RWPE1 (cell line): ENCODE data around the gene FBLN1.

ENCODE experiments used
- CTCF ChIA-PET: fragments of 350-600 bp; sonication (Branson Sonifier 250); formaldehyde crosslinking; extraction: SDS; loops from one replicate; lab custom pipeline; 2021; lab: Yijun Ruan, JAX
- POLR2A ChIA-PET: fragments of 400-600 bp; formaldehyde crosslinking; extraction: SDS; loops from one replicate; lab custom pipeline; 2020; ENCODE audit warnings: antibody characterized with exemption; ENCODE audit not compliant: low non-redundant PET; lab: Yijun Ruan, JAX
- DNase-seq: peaks from one replicate; pipeline ENCODE4 v3.0.0; 2012; ENCODE audit warnings: low spot score
- H3K27ac ChIP-seq: fragments of 450-650 bp; 2 replicates; pipeline ENCODE4 v1.5.1; 2017
- TF ChIP-seq, protein P1 (sequence below): fragments of 450-650 bp; conservative IDR thresholded peaks from 2 replicates; pipeline ENCODE4 v1.5.1; 2017; ENCODE audit warnings: low read depth, mild to moderate bottlenecking

Gene FBLN1

DNA sequence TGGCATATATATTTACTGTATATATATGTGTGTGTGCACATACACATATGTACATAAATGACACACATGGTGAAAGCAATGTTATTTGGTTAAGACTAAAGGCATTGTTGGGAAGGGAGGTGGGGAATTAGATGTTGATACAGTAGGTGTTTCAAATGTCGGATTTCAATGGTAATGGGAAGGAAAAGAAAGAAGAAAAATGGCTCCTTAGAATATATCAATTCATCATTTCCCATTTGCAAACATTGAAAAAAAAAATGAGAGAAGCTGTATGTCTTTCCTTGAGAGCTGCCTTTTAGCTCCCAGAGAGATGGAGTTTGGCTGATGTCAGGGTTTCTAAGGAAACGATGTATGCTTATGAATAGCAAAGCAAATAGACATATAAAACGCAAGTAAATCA is 135.5 kb downstream of the FBLN1 start:
- DNase-seq, result no peak
- no peak overlapping the region for H3K27ac ChIP-seq
- TF ChIP-seq, protein P1, sequence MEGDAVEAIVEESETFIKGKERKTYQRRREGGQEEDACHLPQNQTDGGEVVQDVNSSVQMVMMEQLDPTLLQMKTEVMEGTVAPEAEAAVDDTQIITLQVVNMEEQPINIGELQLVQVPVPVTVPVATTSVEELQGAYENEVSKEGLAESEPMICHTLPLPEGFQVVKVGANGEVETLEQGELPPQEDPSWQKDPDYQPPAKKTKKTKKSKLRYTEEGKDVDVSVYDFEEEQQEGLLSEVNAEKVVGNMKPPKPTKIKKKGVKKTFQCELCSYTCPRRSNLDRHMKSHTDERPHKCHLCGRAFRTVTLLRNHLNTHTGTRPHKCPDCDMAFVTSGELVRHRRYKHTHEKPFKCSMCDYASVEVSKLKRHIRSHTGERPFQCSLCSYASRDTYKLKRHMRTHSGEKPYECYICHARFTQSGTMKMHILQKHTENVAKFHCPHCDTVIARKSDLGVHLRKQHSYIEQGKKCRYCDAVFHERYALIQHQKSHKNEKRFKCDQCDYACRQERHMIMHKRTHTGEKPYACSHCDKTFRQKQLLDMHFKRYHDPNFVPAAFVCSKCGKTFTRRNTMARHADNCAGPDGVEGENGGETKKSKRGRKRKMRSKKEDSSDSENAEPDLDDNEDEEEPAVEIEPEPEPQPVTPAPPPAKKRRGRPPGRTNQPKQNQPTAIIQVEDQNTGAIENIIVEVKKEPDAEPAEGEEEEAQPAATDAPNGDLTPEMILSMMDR, result no peak
- POLR2A ChIA-PET, result no interaction called here
- CTCF ChIA-PET, result no interaction called here

DNA sequence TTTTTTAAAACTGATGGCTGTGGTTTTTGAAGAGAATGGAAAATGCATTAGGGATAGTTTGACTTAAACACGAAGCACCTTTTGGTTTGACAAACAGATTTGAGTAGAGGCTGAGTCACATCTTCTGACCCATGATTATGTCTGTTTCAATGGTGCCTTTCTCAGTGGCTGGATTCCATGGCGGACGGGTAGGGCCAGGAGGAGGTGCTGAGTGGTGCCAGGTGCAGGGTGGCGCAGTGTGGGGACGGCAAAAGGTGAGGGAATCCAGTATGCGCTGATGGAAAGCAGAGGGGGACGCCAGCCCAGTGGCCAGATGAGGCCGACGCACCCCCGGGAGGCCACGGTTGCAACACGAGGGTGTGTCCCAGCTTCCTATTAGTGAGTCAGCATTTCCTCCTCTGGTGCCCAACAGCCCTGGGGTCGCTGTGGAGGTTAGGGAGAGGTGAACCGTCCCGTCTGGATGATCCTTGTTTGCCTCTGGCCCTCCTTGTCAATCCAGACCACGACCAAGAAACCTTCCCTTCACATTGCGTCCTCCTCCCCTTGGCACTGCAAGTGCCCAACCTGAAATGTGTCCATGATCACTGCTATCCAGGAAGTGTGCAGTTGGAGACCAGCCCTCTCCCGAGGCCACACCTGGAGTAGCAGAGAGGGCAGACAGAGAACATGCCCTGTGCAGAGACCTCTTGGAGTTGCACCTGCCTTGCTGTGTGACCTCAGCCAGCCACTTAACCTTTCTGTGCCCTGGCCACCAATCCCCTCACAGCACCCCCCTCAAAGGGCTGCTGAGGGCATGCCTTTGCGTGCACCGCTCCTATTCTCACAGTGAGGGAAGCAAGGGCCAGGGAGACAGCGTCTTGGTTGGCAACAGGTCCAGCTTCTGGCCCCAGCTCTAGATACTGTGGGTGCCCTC is 136.4 kb downstream of the FBLN1 start:
- CTCF ChIA-PET, result interaction anchor here (1.3 kb wide), 1 partner anchor 61 kb away, joined by 4 read pairs; no protein-coding TSS in a partner anchor
- POLR2A ChIA-PET, result no interaction called here
- peak overlapping the region; percentile 83 for H3K27ac ChIP-seq
- DNase-seq, result peak; percentile 75
- TF ChIP-seq, protein P1, result no peak

DNA sequence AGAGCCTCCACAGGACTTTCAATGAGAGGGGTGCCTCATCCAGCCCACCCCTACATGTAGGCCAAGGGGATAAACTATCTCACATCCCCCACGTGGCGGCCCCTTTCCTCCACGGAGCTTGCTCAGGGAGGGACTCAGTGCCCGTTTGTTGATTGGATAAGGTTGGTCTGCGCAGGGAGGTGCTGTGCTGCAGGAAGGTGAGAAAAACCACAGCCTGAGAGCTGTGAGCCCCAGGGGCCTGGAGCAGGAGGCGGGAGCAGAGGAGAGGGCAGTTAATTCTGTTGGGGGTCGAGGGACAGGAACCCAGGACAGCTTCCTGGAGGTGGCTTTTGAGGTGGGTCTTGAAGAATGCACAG is 137.0 kb downstream of the FBLN1 start:
- DNase-seq, result no peak

DNA sequence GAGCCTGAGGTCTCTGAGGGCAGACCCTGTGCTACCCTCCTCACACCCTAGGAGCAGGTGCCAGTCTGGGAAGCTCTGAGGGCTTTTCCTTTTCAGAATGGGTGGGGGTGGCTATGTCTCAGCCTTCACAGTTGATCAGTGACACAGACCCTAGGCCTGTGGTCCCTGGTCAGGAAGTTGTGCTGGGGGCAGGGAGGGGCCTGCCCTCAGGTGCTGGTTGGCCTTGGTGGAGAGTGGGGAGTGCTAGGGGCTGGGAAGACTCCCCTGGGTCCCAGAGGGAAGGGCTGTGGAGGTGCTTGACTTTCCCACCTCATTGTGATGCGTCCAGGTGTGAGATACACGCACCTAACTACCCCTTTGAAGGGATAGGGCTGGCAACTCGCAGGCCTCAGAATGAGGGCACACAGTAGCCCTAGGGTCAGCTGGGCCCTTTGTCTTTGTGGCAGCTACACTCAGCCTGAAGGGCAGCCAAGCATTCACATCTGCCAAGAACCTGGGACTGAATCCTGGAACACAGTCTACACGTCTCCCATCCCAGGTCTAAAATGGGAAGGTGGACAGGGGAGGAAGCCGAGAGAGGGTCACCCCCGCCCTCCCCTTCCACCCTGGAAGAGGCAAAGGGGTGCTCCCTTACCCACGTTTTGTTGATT is 137.7 kb downstream of the FBLN1 start:
- POLR2A ChIA-PET, result no interaction called here
- CTCF ChIA-PET, result interaction anchor here (1.3 kb wide), 1 partner anchor 62 kb away, joined by 4 read pairs; no protein-coding TSS in a partner anchor
- TF ChIP-seq, protein P1, result no peak
- no peak for DNase-seq
- H3K27ac ChIP-seq, result peak overlapping the region; percentile 83

More for the DNA sequence above, 137.0 kb downstream of the FBLN1 start:
- H3K27ac ChIP-seq, result peak overlapping the region; percentile 83
- CTCF ChIA-PET, result interaction anchor here (1.3 kb wide), 1 partner anchor 61 kb away, joined by 4 read pairs; no protein-coding TSS in a partner anchor
- TF ChIP-seq, protein P1, result no peak
- POLR2A ChIA-PET, result no interaction called here

DNA sequence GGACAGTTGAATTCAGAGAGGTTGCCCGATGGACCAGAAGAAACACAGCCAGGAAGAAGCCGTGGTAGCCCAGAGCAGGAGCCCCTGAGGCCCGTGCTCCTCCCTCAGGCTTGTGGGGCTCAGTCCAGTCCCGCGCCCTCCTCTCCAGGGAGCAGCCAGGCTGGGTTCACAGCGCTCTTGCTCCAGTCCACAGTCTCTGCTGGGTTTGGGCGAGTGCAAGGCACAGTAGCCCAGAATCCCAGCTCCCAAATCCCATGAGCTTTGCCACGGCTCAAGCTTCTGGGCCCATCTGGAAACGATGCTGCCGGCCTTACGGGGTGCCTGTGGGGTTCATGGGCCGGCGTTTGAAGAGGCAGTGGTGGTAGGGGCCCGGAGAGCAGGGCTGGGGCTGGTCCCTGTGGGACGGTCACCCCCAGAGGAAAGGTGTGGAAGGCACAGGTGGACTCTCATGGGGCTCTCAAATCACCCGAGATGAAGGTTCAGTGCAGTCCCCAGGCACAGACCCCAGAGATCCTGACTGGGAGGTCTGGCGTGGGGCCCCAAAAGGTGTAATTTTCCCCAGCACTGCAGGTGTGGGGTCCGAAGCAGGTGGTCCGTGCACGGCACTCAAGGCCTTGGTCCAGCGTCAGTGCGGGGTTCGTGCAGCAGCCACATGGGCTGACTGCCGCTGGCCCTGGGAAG is 138.4 kb downstream of the FBLN1 start:
- POLR2A ChIA-PET, result no interaction called here

More for the DNA sequence above, 138.4 kb downstream of the FBLN1 start:
- TF ChIP-seq, protein P1, result no peak
- DNase-seq, result no peak
- H3K27ac ChIP-seq, result no peak overlapping the region
- CTCF ChIA-PET, result interaction anchor here (0.6 kb wide), 1 partner anchor 353 kb away, joined by 4 read pairs; no protein-coding TSS in a partner anchor
